Measurements from ENCODE around the gene ADAP1.
"Not testable (repeated sequence)": the region's sequence is repeated elsewhere in the genome, so short reads cannot be mapped to it uniquely, and the experiment has no call there.

Gene ADAP1

DNA sequence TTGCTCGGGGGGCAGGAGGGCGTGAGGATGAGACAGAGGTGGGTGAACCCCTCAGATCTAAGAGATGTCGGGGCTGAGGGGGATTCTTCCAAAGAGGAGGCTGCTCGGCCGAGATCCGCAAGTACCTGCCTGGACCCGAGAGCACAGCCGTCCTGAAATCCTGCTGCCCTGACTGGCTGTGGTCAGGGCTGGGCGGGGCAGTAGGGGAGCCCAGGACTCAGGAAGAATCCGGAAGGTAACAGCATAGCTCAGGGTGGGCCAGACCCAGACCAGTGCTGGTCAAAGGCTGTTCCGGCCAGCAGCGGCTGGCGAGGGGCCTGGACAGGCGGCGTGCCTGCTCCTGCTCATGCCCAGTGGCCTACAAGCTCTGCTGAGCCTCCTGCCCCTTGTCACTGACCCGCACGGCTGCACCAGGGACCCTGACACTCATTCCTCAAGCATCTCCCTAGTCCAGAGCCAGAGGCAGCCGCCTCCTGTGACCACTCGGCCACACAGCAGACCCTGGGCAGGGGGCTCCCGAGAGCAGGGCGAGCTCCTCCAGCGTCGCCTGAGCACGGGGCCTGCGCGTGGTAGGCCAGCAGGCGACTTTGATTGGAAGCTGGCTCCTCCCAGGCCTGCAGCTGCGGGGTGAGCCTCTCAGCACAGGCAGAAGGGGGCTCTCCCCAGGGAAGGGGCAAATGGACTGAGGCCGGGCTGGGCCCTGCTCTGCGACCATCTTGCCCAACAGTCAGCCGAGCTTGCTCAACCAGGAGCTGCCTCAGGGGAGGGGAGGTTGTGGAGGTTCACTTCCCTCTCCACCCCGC, 3.1 kb upstream of the ADAP1 start:
- peak; percentile 8 for DNase-seq

DNA sequence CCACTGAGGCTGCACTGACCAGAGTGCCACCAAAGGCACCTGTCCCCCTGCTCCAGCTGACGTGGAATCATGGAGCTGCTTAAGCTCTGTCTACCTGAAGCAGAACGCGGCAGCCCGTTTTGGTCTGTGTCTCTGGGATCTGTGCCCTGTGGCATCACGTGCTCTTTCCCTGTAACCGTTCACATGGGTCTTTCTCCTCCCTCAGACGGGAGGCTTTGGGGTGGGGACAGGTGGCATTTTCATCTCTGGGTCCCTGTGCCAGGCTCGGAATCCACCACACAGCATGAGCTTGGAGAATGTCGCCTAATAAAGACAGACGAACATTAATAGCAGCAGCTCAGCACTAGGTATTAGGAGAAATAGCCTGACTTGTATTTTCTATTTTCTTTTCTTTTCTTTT, 1.6 kb upstream of the ADAP1 start:
- DNase-seq = no peak

DNA sequence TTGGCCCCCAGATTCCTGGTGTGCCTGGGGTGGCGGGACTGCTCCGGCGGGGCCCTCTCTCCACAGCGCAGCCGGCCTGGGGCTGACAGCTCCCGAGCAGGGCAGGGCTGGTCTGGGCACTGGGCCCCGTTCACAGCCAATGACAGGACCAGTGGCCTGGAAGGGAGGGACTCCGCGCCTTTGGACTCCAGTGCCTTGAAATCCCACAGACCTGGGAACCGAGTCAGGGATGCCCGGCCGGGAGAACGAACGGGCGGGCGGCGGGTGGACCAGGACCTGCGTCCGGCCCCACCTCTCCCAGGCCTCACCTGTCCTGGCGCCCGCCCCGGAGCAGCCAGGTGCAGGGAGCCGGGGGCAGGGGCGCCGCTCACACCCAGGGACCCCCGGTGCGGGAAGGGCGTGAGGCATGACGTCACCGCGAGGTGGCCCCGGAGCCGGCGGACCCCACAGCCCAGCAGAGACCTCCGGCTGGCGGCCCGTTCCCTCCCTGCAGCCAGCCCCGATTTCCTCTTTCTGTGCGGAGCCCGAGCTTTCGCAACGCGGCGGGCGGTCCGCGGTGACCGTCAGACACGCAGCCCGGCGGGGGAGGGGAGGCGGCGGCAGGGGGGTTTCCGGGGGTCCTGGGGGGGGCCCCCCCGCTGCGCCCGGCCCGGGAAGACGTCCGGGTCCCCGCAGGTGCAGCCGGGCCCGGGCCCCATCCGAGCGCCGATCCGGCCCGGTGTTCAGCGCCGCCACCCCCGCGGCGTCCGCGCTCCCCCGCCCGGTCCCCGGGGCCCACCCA, 743 bp downstream of the ADAP1 start:
- DNase-seq = peak; percentile 36

- no peak for DNase-seq
Measured at GRCh38 chr7:952548-953441, 1.7 kb downstream of the ADAP1 start.

GRCh38 chr7:951881-952547, 2.5 kb downstream of the ADAP1 start:
- DNase-seq = no peak

DNA sequence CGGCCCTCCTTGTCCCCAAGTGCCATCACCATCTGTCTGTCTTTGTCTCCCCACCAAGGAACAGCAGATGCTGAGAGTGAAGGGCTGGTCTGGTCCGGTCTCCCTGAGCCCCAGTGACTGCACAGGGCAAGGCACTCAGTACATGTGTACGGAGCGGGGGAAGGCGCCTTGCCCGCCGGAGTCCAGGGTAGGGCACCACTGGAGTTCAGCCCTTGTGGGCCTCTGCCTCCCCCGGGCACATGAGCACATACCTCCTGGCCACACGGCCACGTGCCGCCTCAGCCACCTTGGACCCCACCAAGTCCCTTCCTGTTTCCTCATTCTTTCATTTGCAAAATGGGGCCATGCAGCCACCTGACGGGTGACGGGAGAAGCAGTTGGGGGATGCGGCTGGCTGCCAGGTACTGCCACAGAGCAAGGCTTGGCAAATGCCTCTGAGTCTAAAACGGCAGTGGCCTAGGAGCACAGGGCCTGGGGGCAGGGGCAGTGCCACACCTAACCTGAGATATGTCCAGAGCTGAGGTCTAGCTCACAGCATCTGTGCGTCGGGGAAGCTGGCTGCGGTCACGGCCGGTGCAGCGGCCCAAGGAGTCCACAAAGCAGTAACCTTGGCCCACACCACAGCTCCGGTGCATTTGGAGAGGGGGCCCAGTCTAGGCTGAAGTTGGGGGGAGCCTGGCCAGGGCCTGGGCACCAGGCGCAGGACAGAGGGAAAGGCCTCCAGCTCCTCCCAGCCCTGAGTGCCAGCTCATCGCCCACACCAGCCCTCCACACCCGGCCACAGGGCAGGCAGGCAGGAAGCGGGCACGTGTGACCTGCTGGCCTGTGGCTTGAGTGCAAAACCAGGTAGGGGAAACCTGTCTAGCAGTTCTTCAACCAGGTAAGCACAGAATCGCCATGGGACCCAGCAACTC, 5.2 kb downstream of the ADAP1 start:
- no peak for DNase-seq

- no peak for DNase-seq
Measured at GRCh38 chr7:947391-948210, 6.9 kb downstream of the ADAP1 start.

DNA sequence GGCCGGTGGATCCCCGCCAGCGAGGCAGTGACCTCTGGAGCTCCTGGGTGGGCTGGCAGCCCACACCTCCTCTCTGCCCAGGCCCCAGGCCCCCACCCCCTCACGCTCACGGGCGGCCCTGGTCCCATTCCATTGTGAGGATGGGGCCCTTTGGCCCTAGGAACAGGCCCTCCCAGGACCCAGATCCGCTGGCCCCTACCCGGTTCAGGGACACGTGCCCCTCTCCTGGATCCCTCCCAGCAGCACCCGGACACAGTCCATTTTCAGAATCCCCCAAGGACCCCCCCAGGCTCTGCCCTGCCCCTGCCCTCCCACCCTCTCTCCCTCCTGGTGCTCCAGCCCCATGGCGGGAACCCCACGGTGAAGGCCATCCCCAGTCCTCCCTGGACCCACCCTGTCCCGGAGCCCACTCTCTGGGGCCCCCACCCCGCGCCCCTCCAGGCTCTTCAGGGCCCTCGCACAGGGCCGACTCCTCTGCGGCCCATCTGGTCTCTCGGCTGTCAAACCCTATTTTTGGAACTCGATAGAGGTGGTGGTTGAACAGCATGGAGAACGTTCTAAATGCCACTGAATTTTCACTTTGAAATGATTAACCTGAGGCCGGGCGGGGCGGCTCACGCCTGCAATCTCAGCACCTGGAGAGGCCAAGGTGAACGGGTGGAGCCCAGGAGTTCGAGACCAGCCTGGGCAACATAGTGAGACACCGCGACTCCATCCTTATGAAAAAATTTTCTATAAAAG, 8.1 kb downstream of the ADAP1 start:
- DNase-seq = no peak

DNA sequence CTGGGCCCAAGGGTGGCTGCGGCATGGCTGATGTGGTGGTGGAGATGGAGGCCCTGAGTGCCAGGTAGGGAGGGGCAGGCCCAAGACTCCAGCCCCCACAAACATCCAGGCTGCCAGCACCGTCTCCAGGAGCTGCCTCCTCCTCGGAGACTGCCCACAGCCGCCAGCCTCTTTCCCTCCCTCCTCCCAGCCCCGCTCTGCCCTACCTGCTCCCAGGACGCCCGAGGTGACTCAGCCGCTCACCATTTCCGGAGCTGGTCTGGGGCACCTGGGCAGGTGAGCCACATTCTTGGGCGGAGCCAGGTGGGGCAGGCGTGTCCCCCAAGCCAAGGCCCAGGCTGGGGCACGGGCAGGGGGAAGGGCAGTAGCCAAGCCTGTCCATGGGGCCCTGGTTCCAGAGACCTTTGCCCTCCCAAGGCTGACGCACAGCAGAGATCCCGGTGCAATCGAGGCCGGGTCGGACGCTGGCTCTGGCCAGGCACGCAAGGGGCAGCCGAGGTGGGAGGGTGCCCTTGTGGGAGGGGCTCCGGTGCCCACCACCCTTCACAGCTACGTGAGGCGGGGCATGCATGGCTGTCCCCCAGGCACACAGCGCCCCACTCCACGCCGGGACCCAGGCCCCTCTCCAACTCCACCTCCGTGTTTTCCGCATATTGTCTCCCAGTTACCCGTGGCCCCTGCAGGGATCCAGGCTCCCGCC, 8.8 kb downstream of the ADAP1 start:
- no peak for DNase-seq

GRCh38 chr7:945147-945555, 9.3 kb downstream of the ADAP1 start:
- DNase-seq = no peak

DNA sequence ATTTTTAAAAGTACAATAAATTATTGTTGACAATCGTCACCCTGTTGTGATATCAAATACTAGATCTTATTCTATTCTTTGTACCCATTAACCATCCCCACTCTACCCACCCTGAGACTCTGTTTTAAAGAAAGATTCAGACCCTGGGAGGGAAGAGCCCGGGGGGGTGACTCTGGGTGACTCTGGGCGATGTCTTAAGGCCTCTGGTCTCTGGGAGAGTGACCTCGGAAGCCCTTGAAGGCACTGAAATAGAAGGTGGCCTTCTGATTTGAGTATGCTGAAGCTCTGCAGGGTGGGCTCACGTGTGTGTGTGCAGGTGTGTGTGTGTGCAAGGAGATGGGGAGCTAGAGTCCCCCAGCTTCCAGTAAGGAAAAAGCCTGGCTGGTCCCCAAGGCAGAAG, 9.7 kb downstream of the ADAP1 start:
- DNase-seq = no peak

GRCh38 chr7:943793-944192, 10.7 kb downstream of the ADAP1 start:
- DNase-seq = not testable (repeated sequence)

GRCh38 chr7:940599-941408, 13.7 kb downstream of the ADAP1 start:
- DNase-seq = no peak

DNA sequence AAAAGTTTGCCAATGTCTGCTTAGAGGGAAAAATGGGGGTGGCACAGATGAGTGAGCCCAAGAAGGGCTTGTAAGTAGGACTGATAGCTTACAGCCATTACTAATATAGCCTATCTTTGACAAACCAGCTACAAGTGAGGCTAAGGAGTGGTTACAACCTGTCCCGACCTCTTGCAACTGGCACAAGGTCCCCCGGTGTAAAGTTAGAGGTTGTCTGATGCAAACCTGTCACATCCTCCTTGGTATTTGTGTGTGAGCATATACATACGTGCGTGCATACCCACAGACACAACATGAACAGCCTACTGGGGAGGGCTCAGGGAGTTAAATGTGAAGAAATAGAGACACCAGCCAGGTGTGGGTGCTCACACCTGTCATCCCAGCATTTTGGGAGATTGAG, 14.6 kb downstream of the ADAP1 start:
- no peak for DNase-seq

- no peak for DNase-seq
Measured at GRCh38 chr7:938546-939185, 15.8 kb downstream of the ADAP1 start.

GRCh38 chr7:937856-938484, 16.5 kb downstream of the ADAP1 start:
- no peak for DNase-seq

DNA sequence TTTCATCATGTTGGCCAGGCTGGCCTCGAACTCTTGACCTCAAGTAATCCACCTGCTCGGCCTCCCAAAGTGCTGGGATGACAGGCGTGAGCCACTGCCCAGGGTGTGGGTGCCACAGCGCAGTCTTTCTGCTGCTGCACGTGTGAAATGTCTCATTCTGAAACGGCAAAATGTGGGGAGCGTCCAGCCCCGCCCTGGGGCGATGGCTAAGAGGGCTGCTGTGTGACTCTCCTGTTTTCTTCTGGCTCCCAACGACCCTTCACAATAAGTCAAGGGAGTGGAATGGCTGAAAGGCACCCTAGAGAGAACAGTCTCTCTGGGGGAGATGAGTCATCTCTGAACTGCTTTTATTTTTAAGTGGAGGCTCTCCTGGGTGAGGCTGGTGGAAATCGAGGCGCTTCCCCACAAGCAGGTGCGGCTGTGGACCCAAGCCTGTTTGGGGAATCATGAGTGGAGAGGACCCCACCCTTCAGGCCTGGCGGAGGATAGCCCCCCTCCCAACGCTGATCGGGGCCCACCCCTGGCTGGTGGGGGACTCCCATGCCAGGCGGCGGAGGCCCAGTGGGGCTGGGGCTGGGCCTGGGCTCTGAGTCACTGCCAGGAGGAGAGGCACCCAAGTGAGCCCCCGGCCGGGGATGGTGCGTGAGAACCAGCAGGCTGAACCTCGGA, 18.0 kb downstream of the ADAP1 start:
- no peak for DNase-seq

Measured in OCI-M1 (cell line).